GM21576 (cell line): ENCODE measurements around the gene SOX1.

Experiments
- ATAC-seq: cut with Tn5 transposase; IDR thresholded peaks from one replicate; pipeline ENCODE4 v1.9.1; 2021; ENCODE audit warnings: mild to moderate bottlenecking, moderate library complexity; ENCODE audit not compliant: unreplicated experiment

Gene SOX1

GRCh38 chr13:112058519-112058873 lies 8.5 kb upstream of the SOX1 start:
- ATAC-seq, result no peak

- no peak for ATAC-seq
These were observed 8.0 kb upstream of the SOX1 start for GRCh38 chr13:112058941-112059340.

- ATAC-seq, result no peak
These were observed 7.3 kb upstream of the SOX1 start for GRCh38 chr13:112059457-112060281.

- ATAC-seq, result no peak
These were observed 6.6 kb upstream of the SOX1 start for GRCh38 chr13:112060282-112060830.

GRCh38 chr13:112060899-112061366 lies 6.0 kb upstream of the SOX1 start:
- ATAC-seq, result no peak

GRCh38 chr13:112061367-112062061 lies 5.4 kb upstream of the SOX1 start:
- ATAC-seq, result no peak

- no peak for ATAC-seq
These were observed 4.8 kb upstream of the SOX1 start for GRCh38 chr13:112062072-112062567.

GRCh38 chr13:112062571-112063570 lies 4.1 kb upstream of the SOX1 start:
- ATAC-seq, result no peak

- no peak for ATAC-seq
These were observed 3.1 kb upstream of the SOX1 start for GRCh38 chr13:112063807-112064206.

- no peak for ATAC-seq
These were observed 2.7 kb upstream of the SOX1 start for GRCh38 chr13:112064222-112064621.

GRCh38 chr13:112065521-112065866 lies 1.5 kb upstream of the SOX1 start:
- no peak for ATAC-seq

GRCh38 chr13:112065867-112066623 lies 904 bp upstream of the SOX1 start:
- ATAC-seq, result no peak

GRCh38 chr13:112066624-112067004 lies 335 bp upstream of the SOX1 start:
- no peak for ATAC-seq

GRCh38 chr13:112067871-112068539 lies 1.1 kb downstream of the SOX1 start:
- no peak for ATAC-seq

GRCh38 chr13:112068540-112069060 lies 1.7 kb downstream of the SOX1 start:
- no peak for ATAC-seq

GRCh38 chr13:112069061-112069844 lies 2.3 kb downstream of the SOX1 start:
- ATAC-seq, result no peak

GRCh38 chr13:112069845-112070251 lies 2.9 kb downstream of the SOX1 start:
- no peak for ATAC-seq

- ATAC-seq, result no peak
These were observed 4.3 kb downstream of the SOX1 start for GRCh38 chr13:112071102-112071722.
